GM23338 (cell line): Measurements from ENCODE around the gene RAP1GAP. TPM values are rescaled to one million over a fixed set of nuclear protein-coding genes. Genes with fewer than 3 reads are reported as not detected.

Experiments used
- ATAC-seq: fragments of 200-7000 bp; cut with Tn5 transposase; 3 replicates; pipeline ENCODE4 v1.9.1; 2020
- DNase-seq: peaks from one replicate; pipeline ENCODE4 v3.0.0-alpha.2; 2015; ENCODE audit warnings: low spot score
- H2AFZ ChIP-seq: fragments of 200-600 bp; sonication (generic); 2 replicates; pipeline ENCODE4 v1.8.0; 2016; ENCODE audit warnings: antibody characterized with exemption, mild to moderate bottlenecking, moderate library complexity
- H3F3A ChIP-seq: fragments of 200-600 bp; sonication (generic); replicated peaks from 2 replicates; pipeline ENCODE4 v1.8.0; 2017; ENCODE audit warnings: antibody characterized with exemption, mixed run types, low read depth
- H3K27ac ChIP-seq: fragments of 200-600 bp; sonication (generic); 2 replicates; pipeline ENCODE4 v1.6.1; 2016; ENCODE audit warnings: low read depth
- H3K27me3 ChIP-seq: fragments of 200-600 bp; sonication (generic); 2 replicates; pipeline ENCODE4 v1.8.0; 2016; ENCODE audit warnings: mild to moderate bottlenecking, mixed run types, moderate library complexity; ENCODE audit not compliant: insufficient read depth
- H3K36me3 ChIP-seq: fragments of 200-600 bp; sonication (generic); 2 replicates; pipeline ENCODE4 v1.8.0; 2016; ENCODE audit warnings: mild to moderate bottlenecking; ENCODE audit not compliant: insufficient read depth
- H3K4me1 ChIP-seq: fragments of 200-600 bp; sonication (generic); 2 replicates; pipeline ENCODE4 v1.8.0; 2016; ENCODE audit warnings: mild to moderate bottlenecking, moderate library complexity; ENCODE audit not compliant: insufficient read depth
- H3K4me2 ChIP-seq: fragments of 200-600 bp; sonication (generic); 2 replicates; pipeline ENCODE4 v1.7.1; 2017; ENCODE audit warnings: mixed run types
- H3K4me3 ChIP-seq: fragments of 200-600 bp; sonication (generic); 2 replicates; pipeline ENCODE4 v1.6.1; 2016; ENCODE audit warnings: mixed run types
- H3K79me2 ChIP-seq: fragments of 200-600 bp; sonication (generic); replicated peaks from 2 replicates; pipeline ENCODE4 v1.8.0; 2017; ENCODE audit warnings: mild to moderate bottlenecking; ENCODE audit not compliant: insufficient read depth
- H3K9me2 ChIP-seq: fragments of 200-600 bp; sonication (generic); 2 replicates; pipeline ENCODE4 v1.8.0; 2017; ENCODE audit not compliant: insufficient read depth
- H4K20me1 ChIP-seq: fragments of 200-600 bp; sonication (generic); replicated peaks from 2 replicates; pipeline ENCODE4 v1.8.0; 2017; ENCODE audit warnings: mild to moderate bottlenecking; ENCODE audit not compliant: insufficient read depth
- H3K27ac Mint-ChIP-seq: 2 replicates; pipeline ENCODE4 v1.8.0; 2020; ENCODE audit warnings: inconsistent platforms, mild to moderate bottlenecking, moderate library complexity, mixed read lengths
- H3K27me3 Mint-ChIP-seq: 3 replicates; pipeline ENCODE4 v1.8.0; 2022; ENCODE audit warnings: low read depth, mild to moderate bottlenecking, moderate library complexity, mixed read lengths, inconsistent platforms; ENCODE audit not compliant: insufficient read depth, poor library complexity
- H3K36me3 Mint-ChIP-seq: 3 replicates; pipeline ENCODE4 v1.8.0; 2021; ENCODE audit warnings: low read depth, mild to moderate bottlenecking, inconsistent platforms, moderate library complexity, mixed read lengths
- H3K4me1 Mint-ChIP-seq: 3 replicates; pipeline ENCODE4 v1.8.0; 2020; ENCODE audit warnings: mild to moderate bottlenecking, inconsistent platforms, mixed read lengths
- H3K4me3 Mint-ChIP-seq: 3 replicates; pipeline ENCODE4 v1.8.0; 2021; ENCODE audit warnings: moderate library complexity, mild to moderate bottlenecking, inconsistent platforms, mixed read lengths
- H3K9me3 Mint-ChIP-seq: 3 replicates; pipeline ENCODE4 v1.8.0; 2020; ENCODE audit warnings: moderate library complexity, mild to moderate bottlenecking, inconsistent platforms, mixed read lengths
- CREB1 ChIP-seq: fragments of 250-450 bp; sonication (Bioruptor Pico); IDR thresholded peaks from 2 replicates; pipeline ENCODE4 v1.5.0; 2020; ENCODE audit warnings: low read depth, mild to moderate bottlenecking, moderate library complexity
- EZH2phosphoT487 ChIP-seq: fragments of 200-600 bp; sonication (generic); IDR thresholded peaks from one replicate; pipeline ENCODE4 v1.8.1; 2018; ENCODE audit warnings: antibody characterized with exemption; ENCODE audit not compliant: unreplicated experiment
- JUNB ChIP-seq: IDR thresholded peaks from one replicate; pipeline ENCODE4 v1.6.1; 2016; ENCODE audit warnings: antibody characterized with exemption; ENCODE audit not compliant: unreplicated experiment
- NANOG ChIP-seq: IDR thresholded peaks from 2 replicates; pipeline ENCODE4 v1.6.1; 2016; ENCODE audit warnings: antibody characterized with exemption, borderline replicate concordance
- POLR2AphosphoS5 ChIP-seq: IDR thresholded peaks from 2 replicates; pipeline ENCODE4 v1.6.1; 2016; ENCODE audit warnings: antibody characterized with exemption, low read depth
- ZNF114 ChIP-seq: fragments of 250-450 bp; sonication (Bioruptor Pico); IDR thresholded peaks from 2 replicates; pipeline ENCODE4 v1.5.0; 2020; ENCODE audit warnings: mild to moderate bottlenecking, moderate library complexity
- ZNF331 ChIP-seq: fragments of 250-450 bp; sonication (Bioruptor Pico); IDR thresholded peaks from 2 replicates; pipeline ENCODE4 v1.5.0; 2020; ENCODE audit warnings: low read depth, mild to moderate bottlenecking, moderate library complexity
- polyA plus RNA-seq: library from polyadenylated mRNA; unstranded; fragments of >200 nt; fragmentation: Nextera tagmentation; extraction: Ambion mirVana; gene quantifications from 2 replicates; pipeline ENCODE4 v1.2.1, GENCODE V29; 2016
- total RNA-seq: library from RNA; depleted of rRNA; stranded (reverse); fragments of >200 nt; shearing (Covaris generic); gene quantifications from 2 replicates; pipeline ENCODE4 v1.2.3, GENCODE V29; 2014
- TF ChIP-seq, protein P1 (sequence below): IDR thresholded peaks from 2 replicates; pipeline ENCODE4 v1.6.1; 2016; ENCODE audit warnings: antibody characterized with exemption
- TF ChIP-seq, protein P2 (sequence below): IDR thresholded peaks from one replicate; pipeline ENCODE4 v1.6.1; 2018; ENCODE audit warnings: antibody characterized with exemption; ENCODE audit not compliant: unreplicated experiment
- TF ChIP-seq, protein P3 (sequence below), 2 experiments: fragments of 200-600 bp in 1 of 2; sonication (generic) in 1 of 2; conservative IDR thresholded peaks; 2 replicates each; pipeline versions ENCODE4 v1.5.1 to v1.6.1; 2016 to 2017; ENCODE audit warnings: antibody characterized with exemption in 2 of 2, low read depth in 2 of 2, mild to moderate bottlenecking in 2 of 2, moderate library complexity in 1 of 2

The RAP1GAP gene
- total and polyA plus RNA-seq, 2 experiments from 2014 or later, result 4.3 to 6.6 TPM

DNA sequence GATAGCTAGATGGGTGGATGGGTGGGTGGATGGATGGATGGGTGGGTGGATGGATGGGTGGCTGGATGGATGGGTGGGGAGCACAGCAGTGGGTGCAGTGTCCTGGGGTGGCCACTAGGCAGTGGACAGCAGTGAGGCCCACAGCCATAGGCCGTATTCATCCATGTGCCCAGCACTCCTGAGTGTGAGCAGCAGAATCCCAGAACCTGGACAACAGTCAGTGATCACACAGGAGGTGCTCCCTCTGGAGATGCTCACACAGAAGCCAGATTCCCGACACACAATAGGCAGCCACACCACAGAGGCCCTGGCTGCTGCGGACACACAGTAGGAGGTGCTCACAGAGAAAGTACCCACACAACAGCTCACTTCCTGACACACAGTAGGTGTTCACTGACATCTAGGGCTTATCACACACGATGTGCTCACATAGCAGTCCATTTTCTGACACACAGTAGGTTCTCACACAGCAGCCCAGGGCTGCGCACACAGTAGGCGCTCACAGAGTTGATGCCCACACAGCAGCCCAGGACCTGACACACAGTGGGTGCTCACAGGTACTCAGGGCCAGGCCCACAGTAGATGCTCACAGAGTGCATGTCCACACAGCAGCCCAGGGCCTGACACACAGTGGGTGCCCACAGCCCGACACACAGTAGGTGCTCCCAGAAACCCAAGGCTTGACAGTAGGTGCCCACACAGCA, 64.0 kb downstream of the RAP1GAP start (continued):
- TF ChIP-seq, protein P1, sequence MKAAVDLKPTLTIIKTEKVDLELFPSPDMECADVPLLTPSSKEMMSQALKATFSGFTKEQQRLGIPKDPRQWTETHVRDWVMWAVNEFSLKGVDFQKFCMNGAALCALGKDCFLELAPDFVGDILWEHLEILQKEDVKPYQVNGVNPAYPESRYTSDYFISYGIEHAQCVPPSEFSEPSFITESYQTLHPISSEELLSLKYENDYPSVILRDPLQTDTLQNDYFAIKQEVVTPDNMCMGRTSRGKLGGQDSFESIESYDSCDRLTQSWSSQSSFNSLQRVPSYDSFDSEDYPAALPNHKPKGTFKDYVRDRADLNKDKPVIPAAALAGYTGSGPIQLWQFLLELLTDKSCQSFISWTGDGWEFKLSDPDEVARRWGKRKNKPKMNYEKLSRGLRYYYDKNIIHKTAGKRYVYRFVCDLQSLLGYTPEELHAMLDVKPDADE, result no peak
- TF ChIP-seq CREB1 (CRISPR knock-in tag), result no peak
- TF ChIP-seq NANOG, result no peak
- TF ChIP-seq JUNB, result no peak
- TF ChIP-seq EZH2phosphoT487, result no peak
- no peak for TF ChIP-seq ZNF114 (CRISPR knock-in tag)
- TF ChIP-seq, protein P2, sequence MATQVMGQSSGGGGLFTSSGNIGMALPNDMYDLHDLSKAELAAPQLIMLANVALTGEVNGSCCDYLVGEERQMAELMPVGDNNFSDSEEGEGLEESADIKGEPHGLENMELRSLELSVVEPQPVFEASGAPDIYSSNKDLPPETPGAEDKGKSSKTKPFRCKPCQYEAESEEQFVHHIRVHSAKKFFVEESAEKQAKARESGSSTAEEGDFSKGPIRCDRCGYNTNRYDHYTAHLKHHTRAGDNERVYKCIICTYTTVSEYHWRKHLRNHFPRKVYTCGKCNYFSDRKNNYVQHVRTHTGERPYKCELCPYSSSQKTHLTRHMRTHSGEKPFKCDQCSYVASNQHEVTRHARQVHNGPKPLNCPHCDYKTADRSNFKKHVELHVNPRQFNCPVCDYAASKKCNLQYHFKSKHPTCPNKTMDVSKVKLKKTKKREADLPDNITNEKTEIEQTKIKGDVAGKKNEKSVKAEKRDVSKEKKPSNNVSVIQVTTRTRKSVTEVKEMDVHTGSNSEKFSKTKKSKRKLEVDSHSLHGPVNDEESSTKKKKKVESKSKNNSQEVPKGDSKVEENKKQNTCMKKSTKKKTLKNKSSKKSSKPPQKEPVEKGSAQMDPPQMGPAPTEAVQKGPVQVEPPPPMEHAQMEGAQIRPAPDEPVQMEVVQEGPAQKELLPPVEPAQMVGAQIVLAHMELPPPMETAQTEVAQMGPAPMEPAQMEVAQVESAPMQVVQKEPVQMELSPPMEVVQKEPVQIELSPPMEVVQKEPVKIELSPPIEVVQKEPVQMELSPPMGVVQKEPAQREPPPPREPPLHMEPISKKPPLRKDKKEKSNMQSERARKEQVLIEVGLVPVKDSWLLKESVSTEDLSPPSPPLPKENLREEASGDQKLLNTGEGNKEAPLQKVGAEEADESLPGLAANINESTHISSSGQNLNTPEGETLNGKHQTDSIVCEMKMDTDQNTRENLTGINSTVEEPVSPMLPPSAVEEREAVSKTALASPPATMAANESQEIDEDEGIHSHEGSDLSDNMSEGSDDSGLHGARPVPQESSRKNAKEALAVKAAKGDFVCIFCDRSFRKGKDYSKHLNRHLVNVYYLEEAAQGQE, result no peak
- TF ChIP-seq, protein P3, sequence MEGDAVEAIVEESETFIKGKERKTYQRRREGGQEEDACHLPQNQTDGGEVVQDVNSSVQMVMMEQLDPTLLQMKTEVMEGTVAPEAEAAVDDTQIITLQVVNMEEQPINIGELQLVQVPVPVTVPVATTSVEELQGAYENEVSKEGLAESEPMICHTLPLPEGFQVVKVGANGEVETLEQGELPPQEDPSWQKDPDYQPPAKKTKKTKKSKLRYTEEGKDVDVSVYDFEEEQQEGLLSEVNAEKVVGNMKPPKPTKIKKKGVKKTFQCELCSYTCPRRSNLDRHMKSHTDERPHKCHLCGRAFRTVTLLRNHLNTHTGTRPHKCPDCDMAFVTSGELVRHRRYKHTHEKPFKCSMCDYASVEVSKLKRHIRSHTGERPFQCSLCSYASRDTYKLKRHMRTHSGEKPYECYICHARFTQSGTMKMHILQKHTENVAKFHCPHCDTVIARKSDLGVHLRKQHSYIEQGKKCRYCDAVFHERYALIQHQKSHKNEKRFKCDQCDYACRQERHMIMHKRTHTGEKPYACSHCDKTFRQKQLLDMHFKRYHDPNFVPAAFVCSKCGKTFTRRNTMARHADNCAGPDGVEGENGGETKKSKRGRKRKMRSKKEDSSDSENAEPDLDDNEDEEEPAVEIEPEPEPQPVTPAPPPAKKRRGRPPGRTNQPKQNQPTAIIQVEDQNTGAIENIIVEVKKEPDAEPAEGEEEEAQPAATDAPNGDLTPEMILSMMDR (conservative IDR thresholded peaks at IDR 0.05; ENCODE audit: low read depth in 2 of 2), result no peak

DNA sequence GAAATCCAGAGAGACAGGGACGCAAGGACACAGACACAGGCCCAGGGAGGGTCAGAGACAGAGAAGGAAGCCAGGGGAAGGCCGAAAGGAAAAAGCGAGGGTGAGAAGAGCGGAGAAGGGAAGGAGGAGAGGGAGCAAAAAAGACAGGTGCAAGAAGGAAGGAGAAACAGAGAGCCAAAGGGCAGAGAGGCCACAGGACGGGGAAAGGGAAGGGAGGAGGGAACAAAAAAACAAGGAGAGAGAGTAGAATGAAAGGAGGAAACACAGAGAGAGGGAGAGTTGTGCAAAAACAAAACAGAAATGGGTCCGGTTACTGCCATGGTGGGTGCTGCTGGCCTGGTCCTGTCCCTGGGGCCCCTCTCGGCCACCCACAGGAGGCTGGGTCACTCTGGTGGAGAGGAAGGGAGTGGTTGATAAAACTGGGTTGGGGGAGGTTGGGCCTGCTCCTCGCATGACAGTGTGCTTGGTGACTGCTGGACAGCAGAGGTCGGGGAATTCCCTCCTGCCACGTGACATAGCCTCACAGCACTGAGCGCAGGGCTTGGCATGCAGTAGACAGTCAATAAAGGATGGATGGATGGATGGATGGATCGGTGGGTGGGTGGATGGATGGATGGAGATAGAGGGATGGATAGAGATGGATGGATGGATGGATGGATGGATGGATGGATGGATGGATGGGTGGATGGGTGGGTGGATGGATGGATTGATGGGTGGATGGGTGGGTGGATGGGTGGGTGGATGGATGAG, 64.8 kb downstream of the RAP1GAP start:
- H3K9me3 Mint-ChIP-seq, result no peaks in the 10 kb centered on the region
- Histone ChIP-seq H4K20me1 (no peaks in the 10 kb centered on the region), H3K36me3 (no peaks in the 10 kb centered on the region), H3F3A (no peaks in the 10 kb centered on the region), H3K27ac (no peak overlapping the region), H2AFZ (no peak overlapping the region), H3K4me1 (no peaks in the 10 kb centered on the region; the same call in 1 of the 2 replicates), H3K79me2 (no peaks in the 10 kb centered on the region), H3K4me2 (no peak overlapping the region), H3K27me3 (no peaks in the 10 kb centered on the region), H3K9me2 (no peaks in the 10 kb centered on the region), H3K4me3 (no peak overlapping the region)
- peaks cover 19% of the 10 kb centered on the region for H3K27me3 Mint-ChIP-seq
- H3K4me1 Mint-ChIP-seq, result peaks cover 22% of the 10 kb centered on the region
- 0 out of 2 replicates have a peak overlapping the region, but pooled peaks have one; percentile 5 for H3K27ac Mint-ChIP-seq
- ATAC-seq, result no peak
- TF ChIP-seq, protein P1, result no peak
- TF ChIP-seq POLR2AphosphoS5 (no peak), CREB1 (CRISPR knock-in tag) (no peak), NANOG (no peak), ZNF114 (CRISPR knock-in tag) (no peak), JUNB (no peak), EZH2phosphoT487 (no peak), ZNF331 (CRISPR knock-in tag) (no peak)
- TF ChIP-seq, protein P3 (conservative IDR thresholded peaks at IDR 0.05; ENCODE audit: low read depth in 2 of 2), result no peak
- DNase-seq, result no peak
- no peaks in the 10 kb centered on the region; the same call in 2 of the 3 replicates for H3K36me3 Mint-ChIP-seq
- no peak overlapping the region for H3K4me3 Mint-ChIP-seq
